ENCODE measurements around the gene SYS1.

The SYS1 gene

DNA sequence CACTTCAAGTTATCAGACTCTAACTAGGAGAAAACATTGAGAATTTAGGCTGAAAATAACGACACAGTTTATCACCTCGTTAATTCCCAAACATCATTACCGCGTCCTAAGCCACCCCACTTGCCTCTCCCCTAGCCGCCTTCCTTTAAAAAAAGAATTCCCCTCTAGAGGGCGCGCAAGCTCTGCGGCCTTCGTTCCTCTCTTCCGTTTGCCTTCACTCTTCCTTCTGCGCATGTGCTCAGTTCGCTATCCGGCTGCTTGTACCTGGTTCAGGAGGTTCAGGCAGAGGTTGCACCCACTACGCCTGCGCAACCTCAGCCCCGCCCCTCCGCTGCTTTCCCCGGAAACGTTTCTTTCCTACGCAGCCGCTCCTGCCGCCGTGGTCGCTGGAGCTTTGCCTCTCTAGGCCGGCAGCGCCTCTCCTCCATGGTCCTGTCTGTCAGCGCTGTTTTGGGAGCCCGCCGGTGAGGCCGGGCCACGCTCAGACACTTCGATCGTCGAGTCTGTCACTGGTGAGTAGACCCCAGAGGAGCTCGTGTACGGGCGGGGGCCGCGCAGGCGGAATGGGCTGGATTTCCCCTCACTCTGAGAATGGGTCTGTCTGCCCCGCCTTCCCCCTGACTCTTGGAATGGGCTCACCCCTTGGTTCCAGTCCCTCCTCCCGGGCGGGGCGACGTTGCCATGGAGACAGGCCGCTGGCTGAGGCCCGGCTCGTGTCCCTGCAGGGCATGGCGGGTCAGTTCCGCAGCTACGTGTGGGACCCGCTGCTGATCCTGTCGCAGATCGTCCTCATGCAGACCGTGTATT, at the start of gene SYS1:
Gene SYS1, plus strand, starts transcription at position 353 of the 807 bp plus-strand sequence. Its CDS starts 376 bp downstream, at position 729.
- peak; percentile 99 for DNase-seq (ENCODE audit: low spot score)

DNA sequence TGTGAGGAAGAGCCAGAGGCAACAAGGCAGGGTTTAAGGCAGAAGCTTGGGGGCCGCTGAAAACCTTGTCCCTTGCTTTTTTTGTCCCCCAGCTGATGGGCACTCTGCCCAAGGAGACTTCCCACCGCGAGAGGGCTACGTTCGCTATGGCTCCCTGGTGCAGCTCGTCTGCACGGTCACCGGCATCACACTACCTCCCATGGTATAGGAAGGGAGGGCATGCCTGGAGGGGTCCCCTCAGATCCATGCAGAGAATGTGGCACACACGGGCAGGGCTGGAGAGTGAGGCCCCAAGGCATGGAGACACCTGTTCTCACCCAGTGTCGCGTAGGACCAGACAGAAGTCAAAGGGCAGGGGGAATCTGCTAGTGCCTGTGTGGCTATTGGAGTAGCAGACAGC, 49.0 kb upstream of the SYS1 start:
- DNase-seq (ENCODE audit: low spot score): no peak

DNA sequence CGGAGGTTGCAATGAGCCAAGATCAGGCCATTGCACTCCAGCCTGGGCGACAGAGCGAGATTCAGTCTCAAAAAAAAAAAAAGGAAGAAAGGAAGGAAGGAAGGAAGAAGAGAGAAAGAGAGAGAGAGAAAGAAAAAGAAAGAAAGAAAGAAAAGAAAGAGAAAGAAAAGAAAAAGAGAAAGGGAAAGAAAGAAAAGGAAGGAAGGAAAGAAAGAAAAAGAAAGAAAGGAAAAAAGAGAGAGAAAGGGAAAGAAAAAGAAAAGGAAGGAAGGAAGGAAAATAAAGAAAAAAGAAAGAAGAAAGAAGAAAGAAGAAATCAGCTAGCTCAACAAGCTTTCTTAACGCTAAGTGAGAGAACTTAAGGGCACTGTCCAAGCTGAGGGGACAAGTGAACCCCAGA, 47.3 kb upstream of the SYS1 start:
- no peak for DNase-seq (ENCODE audit: low spot score)

- DNase-seq (ENCODE audit: low spot score): no peak
These were observed 46.5 kb upstream of the SYS1 start for GRCh38 chr20:45316150-45317080.

DNA sequence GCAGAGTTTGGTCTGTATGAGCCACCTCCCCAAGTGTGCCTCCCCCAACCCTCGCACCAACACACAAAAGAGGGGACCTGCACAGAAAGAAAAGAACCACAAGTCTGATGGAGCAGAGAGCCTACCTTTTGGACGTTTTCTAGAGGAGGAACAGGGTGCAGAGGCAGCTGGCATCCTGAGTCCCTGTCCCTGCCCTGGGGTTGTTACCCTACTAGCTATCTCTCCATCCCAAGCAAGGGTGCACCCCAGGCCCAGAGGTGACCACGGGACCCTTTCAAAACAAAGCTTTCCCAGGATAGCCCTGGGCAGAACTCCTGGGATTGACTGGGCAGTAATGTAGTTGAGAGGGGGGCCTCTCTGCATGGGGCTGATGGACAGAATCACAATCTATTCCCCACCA, 45.1 kb upstream of the SYS1 start:
- DNase-seq (ENCODE audit: low spot score): no peak

GRCh38 chr20:45318386-45318939, 44.5 kb upstream of the SYS1 start:
- DNase-seq (ENCODE audit: low spot score): no peak

- no peak for DNase-seq (ENCODE audit: low spot score)
These were observed 44.0 kb upstream of the SYS1 start for GRCh38 chr20:45318948-45319347.

- DNase-seq (ENCODE audit: low spot score): no peak
These were observed 41.9 kb upstream of the SYS1 start for GRCh38 chr20:45320948-45321595.

- no peak for DNase-seq (ENCODE audit: low spot score)
These were observed 40.0 kb upstream of the SYS1 start for GRCh38 chr20:45322952-45323383.

- DNase-seq (ENCODE audit: low spot score): no peak
These were observed 39.2 kb upstream of the SYS1 start for GRCh38 chr20:45323731-45324130.

DNA sequence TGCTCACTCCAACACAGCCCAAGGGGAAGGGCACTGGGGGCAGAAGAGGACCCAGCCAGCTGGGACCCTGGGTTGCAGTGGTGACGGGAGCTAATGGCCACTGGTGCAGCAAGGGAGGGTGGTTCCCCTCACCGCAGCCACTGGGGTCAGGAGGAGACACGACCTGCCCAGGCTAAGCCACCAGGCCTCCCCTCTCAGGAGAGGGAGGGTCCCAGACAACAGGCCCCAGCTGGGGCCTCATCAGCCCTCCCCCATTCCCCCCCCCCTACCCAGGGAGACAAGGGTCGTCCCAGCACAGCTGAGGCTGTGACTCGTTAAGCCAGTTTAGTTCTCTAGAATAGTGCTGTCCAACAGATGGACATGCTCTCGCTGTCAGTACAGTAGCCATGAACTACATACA, 37.6 kb upstream of the SYS1 start:
- no peak for DNase-seq (ENCODE audit: low spot score)

DNA sequence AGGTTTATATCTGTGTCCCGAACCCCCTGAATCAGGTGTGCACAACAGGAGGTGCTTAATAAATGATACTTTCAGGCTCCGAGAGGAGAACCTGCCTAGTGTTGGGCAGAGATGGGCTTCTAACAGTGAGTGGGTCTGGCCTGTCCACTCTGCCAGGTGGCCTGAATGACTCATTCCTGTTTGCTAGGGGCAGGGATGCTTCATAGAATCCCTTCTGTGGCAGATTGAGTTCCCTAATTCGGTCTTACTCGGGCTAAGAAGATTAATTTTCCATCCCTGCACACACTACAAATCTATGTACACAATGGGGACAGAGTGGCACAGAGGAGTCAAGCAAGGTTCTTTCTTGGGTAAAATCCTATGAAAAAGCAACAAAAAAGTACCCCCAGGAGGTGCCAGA, 34.5 kb upstream of the SYS1 start:
- DNase-seq (ENCODE audit: low spot score): no peak

DNA sequence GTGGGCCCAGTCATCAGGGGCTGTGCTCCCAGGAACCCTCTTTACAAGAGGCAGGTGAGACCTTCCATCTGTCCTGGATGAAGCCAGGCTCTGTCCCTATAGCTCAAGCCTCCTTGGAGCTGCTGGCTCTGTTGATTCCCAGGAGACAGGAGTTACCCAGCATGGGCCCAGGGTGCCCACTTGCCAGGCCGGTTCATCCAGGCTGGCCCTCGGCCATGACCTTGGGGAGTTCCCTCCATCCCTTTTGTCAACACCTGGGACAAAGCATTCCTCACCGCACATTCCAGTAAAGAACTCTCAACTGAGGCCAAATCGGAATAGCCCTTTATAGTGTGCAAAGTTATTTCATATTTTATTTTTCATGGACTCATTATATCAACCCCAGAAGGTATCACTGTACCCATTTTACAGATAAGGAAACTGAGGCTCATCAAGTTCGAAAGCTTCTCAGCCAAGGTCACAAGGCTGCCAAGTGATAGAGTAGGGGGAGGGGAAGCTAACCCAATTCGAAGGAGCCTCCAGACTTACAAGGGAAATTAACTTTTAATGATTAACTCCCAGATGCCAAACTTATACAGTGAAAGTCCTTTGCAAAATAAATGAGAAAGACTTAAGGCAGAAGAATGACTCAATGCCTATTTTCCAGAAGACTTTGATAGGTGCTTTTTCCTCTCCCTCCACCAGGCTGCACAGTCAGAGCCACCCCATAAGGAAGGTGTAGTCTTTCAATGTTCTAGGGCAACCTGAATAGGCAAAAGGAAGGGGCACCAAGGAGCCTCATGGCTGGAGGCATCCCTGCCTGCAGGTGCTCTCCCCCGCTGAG, 33.2 kb upstream of the SYS1 start:
- DNase-seq (ENCODE audit: low spot score): no peak

DNA sequence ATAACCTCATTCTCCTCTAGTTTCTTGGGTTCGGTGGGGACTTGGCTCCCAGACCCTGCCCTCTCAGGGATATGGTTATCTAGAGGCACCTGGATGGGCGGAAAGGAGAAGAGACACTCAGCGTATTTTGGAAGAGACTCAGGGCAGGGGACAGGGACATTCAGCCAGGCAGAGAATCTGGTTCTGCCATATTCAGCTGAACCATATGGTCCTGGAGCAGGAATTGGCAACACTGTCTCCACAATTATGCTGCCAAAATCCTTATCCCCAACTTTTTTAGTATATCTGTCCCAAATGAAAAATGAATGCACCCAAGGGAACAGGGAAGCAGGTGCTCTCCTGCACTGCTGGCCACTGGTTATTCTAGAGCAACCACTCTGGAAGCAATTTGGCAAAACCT, 32.5 kb upstream of the SYS1 start:
- no peak for DNase-seq (ENCODE audit: low spot score)

DNA sequence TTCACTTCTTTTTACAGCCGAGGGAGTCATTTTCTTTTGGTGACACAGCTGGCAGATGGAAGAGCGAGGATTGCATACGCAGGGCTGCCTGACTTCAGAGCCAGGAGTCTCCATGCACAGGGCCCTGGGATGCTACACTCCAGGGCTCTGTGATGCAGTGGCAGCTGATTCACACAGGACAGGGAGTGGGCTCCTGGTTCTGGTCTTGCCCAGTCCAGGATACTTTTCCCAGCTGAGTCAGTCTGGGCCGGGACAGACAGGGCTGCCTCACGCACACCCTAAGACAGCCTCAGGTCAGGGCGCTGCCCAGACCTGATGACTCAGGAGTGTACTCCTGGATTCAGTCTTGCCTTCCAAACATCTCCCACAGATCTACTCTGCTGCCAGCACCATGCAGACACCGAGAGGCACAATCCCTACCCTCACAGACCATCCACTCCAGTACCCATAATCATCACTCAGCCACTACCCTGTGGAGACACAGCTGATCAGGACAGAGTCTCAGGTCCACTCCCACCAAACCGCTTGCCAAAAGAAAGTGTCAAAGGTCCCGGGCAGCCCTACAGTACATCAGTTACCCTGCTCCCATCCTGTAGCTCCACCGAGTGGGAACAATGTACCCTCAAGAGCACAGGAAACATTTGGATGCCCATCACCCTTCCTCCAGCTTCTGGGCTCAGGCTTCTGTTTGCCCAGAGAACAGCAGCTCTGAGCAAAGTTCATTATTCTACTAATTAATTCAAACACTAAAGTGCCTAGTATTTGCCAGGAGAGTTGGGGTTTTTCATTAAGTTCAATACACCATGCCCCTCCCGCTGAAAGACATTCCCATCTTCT, 26.2 kb upstream of the SYS1 start:
- no peak for DNase-seq (ENCODE audit: low spot score)

- no peak for DNase-seq (ENCODE audit: low spot score)
These were observed 25.4 kb upstream of the SYS1 start for GRCh38 chr20:45337367-45338120.

GRCh38 chr20:45338121-45339030, 24.6 kb upstream of the SYS1 start:
- no peak for DNase-seq (ENCODE audit: low spot score)

DNA sequence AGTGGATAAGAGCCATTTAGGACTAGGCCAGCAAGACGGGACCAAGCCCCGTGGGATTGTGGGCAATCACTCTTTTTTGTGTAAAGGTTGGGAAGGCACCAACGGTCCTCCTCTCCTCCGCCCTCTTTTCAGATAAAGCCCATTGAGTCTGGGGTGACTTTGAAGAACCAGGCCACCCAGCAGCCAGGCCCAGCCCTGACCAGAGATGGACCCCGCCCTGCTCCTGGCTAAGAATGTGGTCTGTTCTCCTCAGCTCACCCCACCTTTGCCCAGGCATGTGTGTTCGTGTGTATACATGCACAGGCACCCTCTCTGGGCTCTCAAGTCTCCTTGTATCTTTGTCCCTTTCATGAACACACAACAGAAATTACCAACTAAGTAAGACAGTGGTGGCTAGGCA, 23.9 kb upstream of the SYS1 start:
- no peak for DNase-seq (ENCODE audit: low spot score)

GRCh38 chr20:45339799-45340198, 23.2 kb upstream of the SYS1 start:
- DNase-seq (ENCODE audit: low spot score): no peak
